A549 (cell line): ENCODE data around the gene AKAP6. TPM values are rescaled to one million over a fixed set of nuclear protein-coding genes. Genes with fewer than 3 reads are reported as not detected.

Experiments used
- ATAC-seq, 2 experiments: fragments of 200-7000 bp in 1 of 2; fragments of >200 bp in 1 of 2; cut with Nextera tagmentation in 1 of 2; cut with Tn5 transposase in 1 of 2; 3 replicates each; pipeline versions ENCODE4 v1.8.0 to v1.9.1; 2018 to 2020; ENCODE audit warnings: mild to moderate bottlenecking in 1 of 2, moderate library complexity in 1 of 2
- CTCF ChIA-PET: fragments of 300-600 bp; sonication (Branson Sonifier 250); formaldehyde crosslinking; extraction: SDS; loops from one replicate; lab custom pipeline; 2021; ENCODE audit warnings: antibody characterized with exemption, inconsistent platforms; lab: Yijun Ruan, JAX
- POLR2A ChIA-PET: fragments of 350-600 bp; formaldehyde crosslinking; extraction: SDS; loops from one replicate; lab custom pipeline; 2021; ENCODE audit warnings: antibody characterized with exemption, inconsistent platforms; lab: Yijun Ruan, JAX
- DNase-seq, 2 experiments: peaks; one replicate each; pipeline versions ENCODE4 v3.0.0 to v3.0.0-alpha.2; 2011 to 2016; ENCODE audit warnings: low read depth in 1 of 2, low spot score in 1 of 2
- FAIRE-seq: peaks from 2 replicates; lab custom pipeline; 2011; peaks lifted over from hg19 to GRCh38; lab: Jason Lieb, UNC
- H3K27ac ChIP-seq, 2 experiments: fragments of >200 bp; sonication (Bioruptor Twin); formaldehyde crosslinking; 3 replicates each; pipeline ENCODE4 v1.5.1; 2016 to 2017
- H3K4me1 ChIP-seq: fragments of >200 bp; sonication (Bioruptor Twin); formaldehyde crosslinking; 3 replicates; pipeline ENCODE4 v1.6.1; 2016
- H3K4me2 ChIP-seq: fragments of >200 bp; sonication (Bioruptor Twin); formaldehyde crosslinking; 3 replicates; pipeline ENCODE4 v1.6.1; 2016
- H3K4me3 ChIP-seq: fragments of >200 bp; sonication (Bioruptor Twin); formaldehyde crosslinking; 3 replicates; pipeline ENCODE4 v1.5.1; 2016
- H3K9me3 ChIP-seq: fragments of >200 bp; sonication (Bioruptor Twin); formaldehyde crosslinking; 3 replicates; pipeline ENCODE4 v1.6.1; 2016
- CHD2 ChIP-seq: fragments of 150-350 bp; IDR thresholded peaks from 2 replicates; pipeline ENCODE4 v1.6.1; 2014; ENCODE audit warnings: low read length; ENCODE audit not compliant: partially characterized antibody
- CTCF ChIP-seq: fragments of >200 bp; sonication (Bioruptor Twin); formaldehyde crosslinking; IDR thresholded peaks from 3 replicates; pipeline ENCODE4 v1.5.1; 2016
- EHF ChIP-seq: fragments of 250-450 bp; sonication (Bioruptor Pico); IDR thresholded peaks from 2 replicates; pipeline ENCODE4 v1.5.0; 2020; ENCODE audit warnings: mild to moderate bottlenecking
- GATA3 ChIP-seq: IDR thresholded peaks from 2 replicates; pipeline ENCODE4 v1.6.1; 2012; ENCODE audit warnings: borderline replicate concordance
- HEYL ChIP-seq: fragments of 250-450 bp; sonication (Bioruptor Pico); IDR thresholded peaks from 2 replicates; pipeline ENCODE4 v1.8.0; 2021; ENCODE audit warnings: mild to moderate bottlenecking, moderate library complexity
- HOXB13 ChIP-seq: fragments of 250-450 bp; sonication (Bioruptor Pico); IDR thresholded peaks from 2 replicates; pipeline ENCODE4 v1.5.0; 2020; ENCODE audit warnings: low read depth, mild to moderate bottlenecking, moderate library complexity
- JUN ChIP-seq, 2 experiments: fragments of >200 bp; sonication (Bioruptor Twin); formaldehyde crosslinking; IDR thresholded peaks; 2 replicates in 1 of 2; 3 replicates in 1 of 2; pipeline ENCODE4 v1.6.1; 2016 to 2017
- KDM1A ChIP-seq: fragments of 200-600 bp; sonication (generic); IDR thresholded peaks from 2 replicates; pipeline ENCODE4 v1.6.1; 2016; ENCODE audit warnings: low read depth, mild to moderate bottlenecking
- MAZ ChIP-seq: fragments of 150-350 bp; IDR thresholded peaks from 2 replicates; pipeline ENCODE4 v1.6.1; 2014; ENCODE audit warnings: antibody characterized with exemption, low read depth, low read length, borderline replicate concordance
- MYC ChIP-seq: IDR thresholded peaks from 2 replicates; pipeline ENCODE4 v1.6.1; 2012; ENCODE audit warnings: mild to moderate bottlenecking, inconsistent platforms, low read length, improper control_type of control experiment, borderline replicate concordance
- NPAS2 ChIP-seq: fragments of 250-450 bp; sonication (Bioruptor Pico); IDR thresholded peaks from 2 replicates; pipeline ENCODE4 v1.8.0; 2022; ENCODE audit warnings: mild to moderate bottlenecking, moderate library complexity, borderline replicate concordance
- PBX3 ChIP-seq: IDR thresholded peaks from 2 replicates; pipeline ENCODE4 v1.6.1; 2012
- PHF8 ChIP-seq: fragments of 200-600 bp; sonication (generic); IDR thresholded peaks from 2 replicates; pipeline ENCODE4 v1.6.1; 2016; ENCODE audit warnings: low read depth, mild to moderate bottlenecking, antibody characterized with exemption, moderate library complexity, borderline replicate concordance
- RAD21 ChIP-seq, 2 experiments: fragments of >200 bp in 1 of 2; sonication (Bioruptor Twin) in 1 of 2; formaldehyde crosslinking in 1 of 2; IDR thresholded peaks in 1 of 2; conservative IDR thresholded peaks in 1 of 2; 2 replicates in 1 of 2; 3 replicates in 1 of 2; pipeline ENCODE4 v1.6.1; 2012 to 2018; ENCODE audit warnings: inconsistent platforms in 1 of 2
- REST ChIP-seq: fragments of 200-600 bp; sonication (generic); IDR thresholded peaks from 2 replicates; pipeline ENCODE4 v1.6.1; 2016; ENCODE audit warnings: antibody characterized with exemption, mild to moderate bottlenecking, moderate library complexity
- RFX5 ChIP-seq: fragments of 450-650 bp; IDR thresholded peaks from 2 replicates; pipeline ENCODE4 v1.7.1; 2014; ENCODE audit warnings: antibody characterized with exemption, mild to moderate bottlenecking, moderate library complexity
- SREBF2 ChIP-seq: fragments of 450-650 bp; IDR thresholded peaks from 2 replicates; pipeline ENCODE4 v1.6.1; 2014; ENCODE audit warnings: mild to moderate bottlenecking, moderate library complexity
- TFCP2L1 ChIP-seq: fragments of 250-450 bp; sonication (Bioruptor Pico); IDR thresholded peaks from 2 replicates; pipeline ENCODE4 v1.5.0; 2021; ENCODE audit warnings: mild to moderate bottlenecking
- WGBS: methylation state at CpG from one replicate; pipeline ENCODE4 v1.1.6; 2017; ENCODE audit errors: missing lambda C conversion rate; 5-methylcytosine and 5-hydroxymethylcytosine counted together
- polyA plus RNA-seq, 4 experiments: library from polyadenylated mRNA; depleted of rRNA in 3 of 4; stranded (reverse); fragments of >200 nt; fragmentation: RNase III in 1 of 4; extraction: RNeasy Plus Mini Kit Qiagen cat#74134 plus additional on column Dnase treatment in 1 of 4; gene quantifications; 2 replicates in 3 of 4; 3 replicates in 1 of 4; pipeline ENCODE4 v1.2.3, GENCODE V29; 2011 to 2017

Gene AKAP6
- polyA plus RNA-seq, 2 of the 4 experiments (the other 2 are of a cell fraction): 0.27 to 1.9 TPM

GRCh38 chr14:32422440-32422839 lies 93.3 kb downstream of the AKAP6 start:
- ChIA-PET POLR2A (no interaction called here), CTCF (no interaction called here)
- H3K4me1 ChIP-seq: peaks cover 20% of the 10 kb centered on the region
- TF ChIP-seq HOXB13 (CRISPR knock-in tag) (no peak), CHD2 (no peak), REST (no peak), MYC (no peak), KDM1A (no peak), CTCF (no peak), PHF8 (no peak), EHF (CRISPR knock-in tag) (no peak), SREBF2 (no peak), PBX3 (no peak), HEYL (CRISPR knock-in tag) (no peak)
- no peak for FAIRE-seq
- H3K27ac ChIP-seq: no peak overlapping the region
- no peak for DNase-seq
- no peak overlapping the region for H3K4me2 ChIP-seq
- no peak for ATAC-seq
- H3K4me3 ChIP-seq: no peak overlapping the region
- H3K9me3 ChIP-seq: peaks cover 10% of the 10 kb centered on the region; the same call in 1 of the 3 replicates

- DNase-seq (no peak), FAIRE-seq (no peak), ATAC-seq (no peak)
- TF ChIP-seq GATA3: no peak
- TF ChIP-seq RFX5: no peak
- TF ChIP-seq MAZ: no peak
- no peak for TF ChIP-seq RAD21 (conservative IDR thresholded peaks at IDR 0.05 in 1 of 2, IDR thresholded peaks at IDR 0.05 in 1 of 2)
- TF ChIP-seq JUN (IDR thresholded peaks at IDR 0.05): no peak
- no peak for TF ChIP-seq TFCP2L1 (CRISPR knock-in tag)
- TF ChIP-seq NPAS2 (CRISPR knock-in tag): no peak
- peaks cover 10% of the 10 kb centered on the region; the same call in 1 of the 3 replicates for H3K9me3 ChIP-seq
- H3K4me3 ChIP-seq: no peak overlapping the region
- no peak overlapping the region for H3K4me2 ChIP-seq
- 52% methylated on average over 1 of the region's 1 CpG for WGBS
- H3K27ac ChIP-seq: no peak overlapping the region
- POLR2A ChIA-PET: no interaction called here
- CTCF ChIA-PET: no interaction called here
- H3K4me1 ChIP-seq: no peaks in the 10 kb centered on the region
Observed at GRCh38 chr14:32426028-32426427, 96.9 kb downstream of the AKAP6 start.
